Islet of Langerhans (tissue), 1 donor: ENCODE data around the gene DOHH.
"Not testable (repeated sequence)": the region's sequence is repeated elsewhere in the genome, so short reads cannot be mapped to it uniquely, and the experiment has no call there.

Experiments
- FAIRE-seq: peaks from one replicate; lab custom pipeline; 2011; peaks lifted over from hg19 to GRCh38; lab: Jason Lieb, UNC

DOHH gene

GRCh38 chr19:3518659-3519058 lies 18.2 kb upstream of the DOHH start:
- FAIRE-seq, result no peak

GRCh38 chr19:3518255-3518654 lies 17.8 kb upstream of the DOHH start:
- no peak for FAIRE-seq

GRCh38 chr19:3517638-3518037 lies 17.2 kb upstream of the DOHH start:
- FAIRE-seq, result no peak

- FAIRE-seq, result no peak
These were observed 16.3 kb upstream of the DOHH start for GRCh38 chr19:3516675-3517207.

GRCh38 chr19:3515891-3516422 lies 15.5 kb upstream of the DOHH start:
- no peak for FAIRE-seq

- FAIRE-seq, result no peak
These were observed 14.5 kb upstream of the DOHH start for GRCh38 chr19:3514930-3515329.

GRCh38 chr19:3513229-3514140 lies 13.0 kb upstream of the DOHH start:
- FAIRE-seq, result no peak

GRCh38 chr19:3512562-3513228 lies 12.2 kb upstream of the DOHH start:
- no peak for FAIRE-seq

GRCh38 chr19:3511506-3512251 lies 11.2 kb upstream of the DOHH start:
- no peak for FAIRE-seq

GRCh38 chr19:3510727-3511126 lies 10.3 kb upstream of the DOHH start:
- no peak for FAIRE-seq

GRCh38 chr19:3509566-3509989 lies 9.1 kb upstream of the DOHH start:
- FAIRE-seq, result no peak

GRCh38 chr19:3508771-3509535 lies 8.5 kb upstream of the DOHH start:
- FAIRE-seq, result no peak

GRCh38 chr19:3508121-3508661 lies 7.7 kb upstream of the DOHH start:
- not testable (repeated sequence) for FAIRE-seq

GRCh38 chr19:3507371-3508120 lies 7.1 kb upstream of the DOHH start:
- no peak for FAIRE-seq

GRCh38 chr19:3506384-3507340 lies 6.2 kb upstream of the DOHH start:
- no peak for FAIRE-seq

GRCh38 chr19:3505598-3506383 lies 5.3 kb upstream of the DOHH start, which contains the start of gene FZR1:
FZR1 (plus strand) TSS chr19:3506311; CDS start chr19:3522990, 16,679 bp downstream.
- no peak for FAIRE-seq

- no peak for FAIRE-seq
These were observed 4.3 kb upstream of the DOHH start for GRCh38 chr19:3504735-3505134.

- FAIRE-seq, result no peak
These were observed 2.6 kb upstream of the DOHH start for GRCh38 chr19:3503036-3503572.
